HepG2 (cell line): ENCODE data around the gene NGEF. TPM values are rescaled to one million over a fixed set of nuclear protein-coding genes. Genes with fewer than 3 reads are reported as not detected.
A peak's percentile ranks its signal among the peaks of the same experiment; 100 is the strongest.

Experiments
- AGO2 ChIP-seq: fragments of 200-400 bp; formaldehyde crosslinking; optimal IDR thresholded peaks from 2 replicates; pipeline ENCODE3; 2017; ENCODE audit warnings: mild to moderate bottlenecking, low read depth, low read length, moderate library complexity
- IRF2 ChIP-seq: IDR thresholded peaks from 2 replicates; pipeline ENCODE4 v1.6.1; 2018; ENCODE audit warnings: missing genetic modification reagents, missing compliant biosample characterization
- SKIL ChIP-seq: sonication (generic); formaldehyde crosslinking; IDR thresholded peaks from 2 replicates; pipeline ENCODE4 v1.8.0; 2022; ENCODE audit warnings: missing genetic modification reagents, mild to moderate bottlenecking, moderate library complexity, borderline replicate concordance
- ZNF431 ChIP-seq: sonication (generic); formaldehyde crosslinking; IDR thresholded peaks from 2 replicates; pipeline ENCODE4 v1.9.0; 2022; ENCODE audit warnings: missing genetic modification reagents, low read depth, mild to moderate bottlenecking, borderline replicate concordance
- ZNF605 ChIP-seq: sonication (generic); formaldehyde crosslinking; IDR thresholded peaks from 2 replicates; pipeline ENCODE4 v1.8.0; 2022; ENCODE audit warnings: mild to moderate bottlenecking, missing genetic modification reagents
- ZNF672 ChIP-seq: sonication (generic); formaldehyde crosslinking; IDR thresholded peaks from 2 replicates; pipeline ENCODE4 v1.8.1; 2022; ENCODE audit warnings: missing genetic modification reagents
- polyA plus RNA-seq, 8 experiments: library from polyadenylated mRNA; depleted of rRNA in 3 of 8; stranded (reverse) in 7 of 8; unstranded in 1 of 8; fragments of >200 nt; fragmentation: Illumina TruSeq in 4 of 8; extraction: Trizol in 4 of 8; gene quantifications; 2 replicates each; pipeline versions ENCODE4 v1.2.1 to v1.2.3, GENCODE V29; 2011 to 2016; ENCODE audit warnings: low read depth in 4 of 8, missing spikeins in 1 of 8, mixed read lengths in 1 of 8; ENCODE audit not compliant: insufficient read depth in 1 of 8
- total RNA-seq, 5 experiments: library from RNA; depleted of rRNA; stranded (reverse); fragments of >200 nt; fragmentation: Illumina TruSeq; extraction: Trizol; gene quantifications; 2 replicates each; pipeline ENCODE4 v1.2.3, GENCODE V29; 2016; ENCODE audit warnings: low read depth in 1 of 5
- TF ChIP-seq, protein P1 (sequence below): sonication (generic); formaldehyde crosslinking; IDR thresholded peaks from 2 replicates; pipeline ENCODE4 v1.5.0; 2020; ENCODE audit warnings: missing genetic modification reagents, mild to moderate bottlenecking, borderline replicate concordance

Gene NGEF
- total and polyA plus RNA-seq, 2 of the 13 experiments (the other 11 are each of a cell fraction or from before 2014, with no cell fraction given): 14.4 to 36.9 TPM

DNA sequence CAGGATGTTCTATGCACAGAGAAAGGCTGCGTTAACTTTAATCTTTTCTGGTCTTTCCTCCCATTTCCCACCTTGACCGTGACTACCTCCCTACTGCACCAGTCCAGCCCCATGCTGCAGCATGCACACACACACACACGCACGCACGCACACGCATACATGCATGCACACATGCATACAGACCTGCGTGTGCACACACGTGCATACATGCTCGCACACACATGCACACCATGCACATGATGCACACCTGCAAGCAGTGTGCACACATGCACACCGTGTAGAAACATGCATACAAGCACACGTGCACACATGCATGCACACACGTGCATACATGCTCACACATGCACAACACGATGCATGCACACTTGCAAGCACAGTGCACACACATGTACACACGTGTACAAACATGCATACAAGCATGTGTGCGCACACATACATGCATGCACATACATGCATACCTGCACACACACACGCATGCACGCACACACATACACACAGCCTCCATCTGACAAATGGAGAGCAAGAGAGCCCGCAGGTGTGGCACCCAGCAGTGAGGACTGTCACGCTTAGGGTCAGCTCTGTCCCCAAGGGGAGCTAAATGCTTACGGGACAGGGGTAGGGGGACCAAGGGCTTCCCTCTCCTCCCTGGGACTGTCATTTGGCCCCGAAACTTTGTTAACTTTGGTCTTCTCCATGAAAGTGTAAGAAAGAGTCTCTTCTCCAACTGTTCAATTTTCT, 124.8 kb downstream of the NGEF start (continued):
- TF ChIP-seq ZNF431 (CRISPR knock-in tag): 0 out of 2 replicates have a peak, but pooled peaks have one; percentile 33
- TF ChIP-seq SKIL: peak; percentile 37; the same call in 1 of the 2 replicates
- TF ChIP-seq AGO2: peak; percentile 20
- TF ChIP-seq ZNF672 (CRISPR knock-in tag): 0 out of 2 replicates have a peak, but pooled peaks have one; percentile 31
- no peak for TF ChIP-seq ZNF605 (CRISPR knock-in tag)
- no peak for TF ChIP-seq IRF2
- TF ChIP-seq, protein P1, sequence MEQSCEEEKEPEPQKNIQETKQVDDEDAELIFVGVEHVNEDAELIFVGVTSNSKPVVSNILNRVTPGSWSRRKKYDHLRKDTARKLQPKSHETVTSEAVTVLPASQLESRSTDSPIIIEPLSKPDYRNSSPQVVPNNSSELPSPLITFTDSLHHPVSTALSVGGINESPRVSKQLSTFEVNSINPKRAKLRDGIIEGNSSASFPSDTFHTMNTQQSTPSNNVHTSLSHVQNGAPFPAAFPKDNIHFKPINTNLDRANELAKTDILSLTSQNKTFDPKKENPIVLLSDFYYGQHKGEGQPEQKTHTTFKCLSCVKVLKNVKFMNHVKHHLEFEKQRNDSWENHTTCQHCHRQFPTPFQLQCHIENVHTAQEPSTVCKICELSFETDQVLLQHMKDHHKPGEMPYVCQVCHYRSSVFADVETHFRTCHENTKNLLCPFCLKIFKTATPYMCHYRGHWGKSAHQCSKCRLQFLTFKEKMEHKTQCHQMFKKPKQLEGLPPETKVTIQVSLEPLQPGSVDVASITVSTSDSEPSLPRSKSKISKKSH (CRISPR knock-in tag): peak; percentile 56; the same call in 1 of the 2 replicates
